ENCODE results near the gene FBXO46. TPM values are rescaled to one million over a fixed set of nuclear protein-coding genes. Genes with fewer than 3 reads are reported as not detected.

FBXO46 gene
- polyA plus RNA-seq (2011; rRNA removed) (4.9 and 6.9 TPM in 2 replicates), polyA plus RNA-seq (2017; fragmentation: RNase III; extraction: RNeasy Plus Mini Kit Qiagen cat#74134 plus additional on column Dnase treatment) (10.9 to 12.7 TPM (median 11.5 TPM) in 3 replicates), polyA minus RNA-seq (2011; rRNA and poly(A)+ RNA removed) (3.2 and 5.2 TPM in 2 replicates)
- polyA plus RNA-seq (2012; cell fraction: cytosol; rRNA removed) = 10.4 and 14.6 TPM in 2 replicates
- polyA plus RNA-seq (2012; cell fraction: nucleus; rRNA removed) = 42.9 and 66.6 TPM in 2 replicates

DNA sequence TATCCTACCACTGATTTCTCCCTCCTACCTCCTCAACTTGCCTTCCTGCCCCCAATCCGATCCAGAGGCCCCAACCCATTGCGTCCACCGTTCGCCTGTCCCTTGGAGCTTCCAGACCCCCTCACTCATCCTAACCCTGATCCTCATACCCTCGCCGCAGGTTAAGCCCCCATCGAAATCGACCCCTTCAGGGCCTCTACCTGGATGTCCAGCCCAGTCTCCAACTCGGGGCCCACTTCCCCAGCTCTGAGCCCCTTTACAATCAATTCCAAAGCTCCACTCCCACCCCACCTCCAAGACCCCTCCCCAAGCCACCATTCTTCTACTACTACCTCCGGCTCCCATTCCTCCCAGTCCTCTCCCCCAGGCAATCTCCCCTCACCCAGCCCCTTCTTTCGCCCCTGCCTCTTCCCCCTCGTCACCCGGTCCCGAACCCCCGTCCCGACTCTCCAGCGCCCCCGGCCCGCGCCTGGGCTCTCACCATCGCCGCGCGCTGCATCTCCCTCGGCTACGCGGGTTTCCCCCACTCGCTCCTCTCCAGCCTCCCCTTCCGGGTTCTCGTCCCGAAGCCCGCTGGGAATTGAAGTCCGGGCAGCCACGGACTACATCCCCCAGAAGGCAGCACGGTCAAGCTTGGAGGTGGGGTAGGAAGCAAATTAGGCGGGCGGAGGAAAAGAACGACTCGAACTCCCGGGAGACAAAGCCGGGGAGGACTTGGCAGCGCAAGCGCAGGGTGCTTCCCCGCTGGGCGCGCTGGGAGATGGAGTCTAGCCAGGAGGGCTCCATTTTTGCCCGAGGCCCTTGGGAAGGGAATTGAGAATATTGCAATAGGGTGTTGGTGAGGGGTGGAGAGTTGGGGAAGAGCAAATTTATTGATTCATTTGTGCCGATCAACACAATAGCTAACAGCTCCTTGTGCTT is at the start of gene FBXO46:
TSS of gene FBXO46 (minus strand) at position 529 of the 921 bp plus-strand sequence. CDS start 17,401 bp downstream, outside the sequence.
- POLR2A ChIA-PET = interaction anchor here (0.5 to 2.5 kb wide), 7 partner anchors 10 to 70 kb away, joined by 3 to 34 read pairs (median 6); partner anchors contain the start of genes DMPK, QPCTL, SIX5 and SNRPD2
- Histone ChIP-seq H3K4me1 (peaks cover 24% of the 10 kb centered on the region), H3K4me2 (peak within 1 kb of the TSS; percentile 87), H3K9me3 (no peaks in the 10 kb centered on the region), H3K27ac (peak within 1 kb of the TSS; percentile 92 to 95), H3K4me3 (peak within 1 kb of the TSS; percentile 89)
- FAIRE-seq (peak; percentile 96), ATAC-seq (peak; percentile 98 to 99), DNase-seq (ENCODE audit: low read depth in 1 of 2, low spot score in 1 of 2) (peak; percentile 98 to 99)
- WGBS (ENCODE audit: missing lambda C conversion rate) = 2% methylated on average over 29 of the region's 48 CpGs
- CTCF ChIA-PET = interaction anchor here (0.6 to 3.4 kb wide), 17 partner anchors 9 to 291 kb away, joined by 3 to 24 read pairs (median 4); partner anchors contain the start of genes QPCTL and SIX5
- TF ChIP-seq JUNB (IDR thresholded peaks at IDR 0.05) (no peak), POLR2A (IDR thresholded peaks at IDR 0.05; ENCODE audit: low read length) (peak; percentile 75), CEBPB (IDR thresholded peaks at IDR 0.05) (no peak; a peak in 1 of 4 replicates), PHF8 (IDR thresholded peaks at IDR 0.05; ENCODE audit: borderline replicate concordance, low read depth) (peak; percentile 79), RNF2 (IDR thresholded peaks at IDR 0.05; ENCODE audit: borderline replicate concordance, low read depth) (no peak), HOXA7 (CRISPR knock-in tag; IDR thresholded peaks at IDR 0.05) (no peak), TP53 (CRISPR knock-in tag; IDR thresholded peaks at IDR 0.05) (no peak), ZC3H11A (IDR thresholded peaks at IDR 0.05) (no peak), BHLHE40 (IDR thresholded peaks at IDR 0.05; ENCODE audit: low read depth, low read length) (no peak), CBX8 (IDR thresholded peaks at IDR 0.05) (no peak), JUN (IDR thresholded peaks at IDR 0.05) (peak in 1 of 2 experiments; percentile 78; a peak in 2 of 5 replicates), RARB (CRISPR knock-in tag; IDR thresholded peaks at IDR 0.05) (no peak), RAD21 (conservative IDR thresholded peaks at IDR 0.05 in 1 of 2, IDR thresholded peaks at IDR 0.05 in 1 of 2) (peak; percentile 14 to 23; a peak in 2 of 5 replicates), KDM5A (IDR thresholded peaks at IDR 0.05) (no peak), HEYL (CRISPR knock-in tag; IDR thresholded peaks at IDR 0.05) (no peak), FOSL2 (IDR thresholded peaks at IDR 0.05) (no peak), FOSL2 (CRISPR knock-in tag; IDR thresholded peaks at IDR 0.05) (no peak), CHD4 (IDR thresholded peaks at IDR 0.05; ENCODE audit: borderline replicate concordance) (no peak), SMC3 (IDR thresholded peaks at IDR 0.05) (no peak; the same call in 2 of the 3 replicates), REST (IDR thresholded peaks at IDR 0.05) (no peak), HDAC2 (IDR thresholded peaks at IDR 0.05) (no peak), ZFP36 (IDR thresholded peaks at IDR 0.05; ENCODE audit: borderline replicate concordance, partially characterized antibody) (no peak), NR3C1 (IDR thresholded peaks at IDR 0.05) (no peak), FOXS1 (CRISPR knock-in tag; IDR thresholded peaks at IDR 0.05) (no peak), SREBF2 (IDR thresholded peaks at IDR 0.05) (no peak), EHF (CRISPR knock-in tag; IDR thresholded peaks at IDR 0.05) (no peak), KDM1A (IDR thresholded peaks at IDR 0.05; ENCODE audit: low read depth) (no peak), NFE2L2 (conservative IDR thresholded peaks at IDR 0.05; ENCODE audit: low read length) (no peak), ZSCAN20 (CRISPR knock-in tag; IDR thresholded peaks at IDR 0.05) (no peak)
- TF ChIP-seq, protein P1, sequence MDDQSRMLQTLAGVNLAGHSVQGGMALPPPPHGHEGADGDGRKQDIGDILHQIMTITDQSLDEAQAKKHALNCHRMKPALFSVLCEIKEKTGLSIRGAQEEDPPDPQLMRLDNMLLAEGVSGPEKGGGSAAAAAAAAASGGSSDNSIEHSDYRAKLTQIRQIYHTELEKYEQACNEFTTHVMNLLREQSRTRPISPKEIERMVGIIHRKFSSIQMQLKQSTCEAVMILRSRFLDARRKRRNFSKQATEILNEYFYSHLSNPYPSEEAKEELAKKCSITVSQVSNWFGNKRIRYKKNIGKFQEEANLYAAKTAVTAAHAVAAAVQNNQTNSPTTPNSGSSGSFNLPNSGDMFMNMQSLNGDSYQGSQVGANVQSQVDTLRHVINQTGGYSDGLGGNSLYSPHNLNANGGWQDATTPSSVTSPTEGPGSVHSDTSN (IDR thresholded peaks at IDR 0.05) = no peak
- TF ChIP-seq, protein P2, sequence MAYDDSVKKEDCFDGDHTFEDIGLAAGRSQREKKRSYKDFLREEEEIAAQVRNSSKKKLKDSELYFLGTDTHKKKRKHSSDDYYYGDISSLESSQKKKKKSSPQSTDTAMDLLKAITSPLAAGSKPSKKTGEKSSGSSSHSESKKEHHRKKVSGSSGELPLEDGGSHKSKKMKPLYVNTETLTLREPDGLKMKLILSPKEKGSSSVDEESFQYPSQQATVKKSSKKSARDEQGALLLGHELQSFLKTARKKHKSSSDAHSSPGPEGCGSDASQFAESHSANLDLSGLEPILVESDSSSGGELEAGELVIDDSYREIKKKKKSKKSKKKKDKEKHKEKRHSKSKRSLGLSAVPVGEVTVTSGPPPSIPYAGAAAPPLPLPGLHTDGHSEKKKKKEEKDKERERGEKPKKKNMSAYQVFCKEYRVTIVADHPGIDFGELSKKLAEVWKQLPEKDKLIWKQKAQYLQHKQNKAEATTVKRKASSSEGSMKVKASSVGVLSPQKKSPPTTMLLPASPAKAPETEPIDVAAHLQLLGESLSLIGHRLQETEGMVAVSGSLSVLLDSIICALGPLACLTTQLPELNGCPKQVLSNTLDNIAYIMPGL (CRISPR knock-in tag; IDR thresholded peaks at IDR 0.05; ENCODE audit: borderline replicate concordance) = no peak
- TF ChIP-seq, protein P3, sequence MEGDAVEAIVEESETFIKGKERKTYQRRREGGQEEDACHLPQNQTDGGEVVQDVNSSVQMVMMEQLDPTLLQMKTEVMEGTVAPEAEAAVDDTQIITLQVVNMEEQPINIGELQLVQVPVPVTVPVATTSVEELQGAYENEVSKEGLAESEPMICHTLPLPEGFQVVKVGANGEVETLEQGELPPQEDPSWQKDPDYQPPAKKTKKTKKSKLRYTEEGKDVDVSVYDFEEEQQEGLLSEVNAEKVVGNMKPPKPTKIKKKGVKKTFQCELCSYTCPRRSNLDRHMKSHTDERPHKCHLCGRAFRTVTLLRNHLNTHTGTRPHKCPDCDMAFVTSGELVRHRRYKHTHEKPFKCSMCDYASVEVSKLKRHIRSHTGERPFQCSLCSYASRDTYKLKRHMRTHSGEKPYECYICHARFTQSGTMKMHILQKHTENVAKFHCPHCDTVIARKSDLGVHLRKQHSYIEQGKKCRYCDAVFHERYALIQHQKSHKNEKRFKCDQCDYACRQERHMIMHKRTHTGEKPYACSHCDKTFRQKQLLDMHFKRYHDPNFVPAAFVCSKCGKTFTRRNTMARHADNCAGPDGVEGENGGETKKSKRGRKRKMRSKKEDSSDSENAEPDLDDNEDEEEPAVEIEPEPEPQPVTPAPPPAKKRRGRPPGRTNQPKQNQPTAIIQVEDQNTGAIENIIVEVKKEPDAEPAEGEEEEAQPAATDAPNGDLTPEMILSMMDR (IDR thresholded peaks at IDR 0.05) = no peak
